ENCODE data around the gene PCNT. TPM values are rescaled to one million over a fixed set of nuclear protein-coding genes. Genes with fewer than 3 reads are reported as not detected.
"Not testable (repeated sequence)": the region's sequence is repeated elsewhere in the genome, so short reads cannot be mapped to it uniquely, and the experiment has no call there.

The PCNT gene
- total and polyA plus RNA-seq, 2 experiments from 2014 or later, result 14.9 to 23.8 TPM

GRCh38 chr21:46442938-46443337 is 119.0 kb downstream of the PCNT start:
- Histone ChIP-seq H3K79me2 (ENCODE audit: insufficient read depth) (no peaks in the 10 kb centered on the region), H3K4me2 (ENCODE audit: unreplicated experiment) (no peak overlapping the region), H4K20me1 (ENCODE audit: insufficient read depth) (no peaks in the 10 kb centered on the region), H3K4me1 (ENCODE audit: insufficient read depth) (no peaks in the 10 kb centered on the region), H3K4me3 (no peak overlapping the region), H3K27ac (no peak overlapping the region), H2AFZ (no peak overlapping the region), H3K9ac (no peak overlapping the region), H3F3A (ENCODE audit: insufficient read depth) (peaks cover 6% of the 10 kb centered on the region; the same call in 1 of the 2 replicates), H3K36me3 (ENCODE audit: low read depth) (peaks cover 24% of the 10 kb centered on the region), H3K9me2 (ENCODE audit: insufficient read depth) (no peaks in the 10 kb centered on the region), H3K27me3 (replicated peaks; ENCODE audit: insufficient read depth) (no peaks in the 10 kb centered on the region), H3K9me3 (ENCODE audit: low read depth) (no peaks in the 10 kb centered on the region)
- in situ Hi-C loops (cut with MboI), result no loop called here
- no peak for DNase-seq
- 88 to 90% methylated on average over 15 of the region's 15 CpGs for WGBS, 2 experiments (ENCODE audit: low coverage in 1 of 2, low lambda C conversion rate in 2 of 2, missing lambda C conversion rate in 2 of 2)
- TF ChIP-seq EZH2 (IDR thresholded peaks at IDR 0.05; ENCODE audit: insufficient read depth, poor library complexity, severe bottlenecking) (no peak), EZH2phosphoT487 (IDR thresholded peaks at IDR 0.05; ENCODE audit: insufficient read depth, low read depth) (no peak)

- Histone ChIP-seq H3K4me2 (ENCODE audit: unreplicated experiment) (no peak overlapping the region), H3K36me3 (ENCODE audit: low read depth) (peaks cover 21% of the 10 kb centered on the region), H3K79me2 (ENCODE audit: insufficient read depth) (no peaks in the 10 kb centered on the region), H3K27me3 (replicated peaks; ENCODE audit: insufficient read depth) (no peaks in the 10 kb centered on the region), H3K4me3 (no peak overlapping the region), H4K20me1 (ENCODE audit: insufficient read depth) (no peaks in the 10 kb centered on the region), H3K9me2 (ENCODE audit: insufficient read depth) (no peaks in the 10 kb centered on the region), H3K9ac (no peak overlapping the region), H2AFZ (no peak overlapping the region), H3K9me3 (ENCODE audit: low read depth) (no peaks in the 10 kb centered on the region), H3K4me1 (ENCODE audit: insufficient read depth) (no peaks in the 10 kb centered on the region), H3F3A (ENCODE audit: insufficient read depth) (peaks cover 6% of the 10 kb centered on the region; the same call in 1 of the 2 replicates), H3K27ac (no peak overlapping the region)
- in situ Hi-C loops (cut with MboI), result no loop called here
- TF ChIP-seq EZH2 (IDR thresholded peaks at IDR 0.05; ENCODE audit: insufficient read depth, poor library complexity, severe bottlenecking) (no peak), EZH2phosphoT487 (IDR thresholded peaks at IDR 0.05; ENCODE audit: insufficient read depth, low read depth) (no peak)
- no peak for DNase-seq
- 69 to 77% methylated on average over 8 of the region's 8 CpGs for WGBS, 2 experiments (ENCODE audit: low coverage in 1 of 2, low lambda C conversion rate in 2 of 2, missing lambda C conversion rate in 2 of 2)
Observed at GRCh38 chr21:46443910-46444309, 120.0 kb downstream of the PCNT start.

GRCh38 chr21:46448108-46448507 is 124.2 kb downstream of the PCNT start:
- no peak overlapping the region for H3K4me3 ChIP-seq
- in situ Hi-C loops (cut with MboI), result no loop called here
- no peak overlapping the region for H3K27ac ChIP-seq
- no peaks in the 10 kb centered on the region for H3K27me3 ChIP-seq (replicated peaks; ENCODE audit: insufficient read depth)
- H3K9ac ChIP-seq, result no peak overlapping the region
- 97 to 100% methylated on average over 5 of the region's 5 CpGs for WGBS, 2 experiments (ENCODE audit: low coverage in 1 of 2, low lambda C conversion rate in 2 of 2, missing lambda C conversion rate in 2 of 2)
- H3K36me3 ChIP-seq (ENCODE audit: low read depth), result peaks cover 10% of the 10 kb centered on the region
- peaks cover 6% of the 10 kb centered on the region; the same call in 1 of the 2 replicates for H3F3A ChIP-seq (ENCODE audit: insufficient read depth)
- H2AFZ ChIP-seq, result no peak overlapping the region
- 0 out of 2 replicates have a peak, but pooled peaks cover 8% of the 10 kb centered on the region for H3K79me2 ChIP-seq (ENCODE audit: insufficient read depth)
- DNase-seq, result no peak
- H3K9me2 ChIP-seq (ENCODE audit: insufficient read depth), result no peaks in the 10 kb centered on the region
- H4K20me1 ChIP-seq (ENCODE audit: insufficient read depth), result no peaks in the 10 kb centered on the region
- no peak overlapping the region for H3K4me2 ChIP-seq (ENCODE audit: unreplicated experiment)
- H3K9me3 ChIP-seq (ENCODE audit: low read depth), result no peaks in the 10 kb centered on the region
- no peak for TF ChIP-seq EZH2 (IDR thresholded peaks at IDR 0.05; ENCODE audit: insufficient read depth, poor library complexity, severe bottlenecking)
- no peak for TF ChIP-seq EZH2phosphoT487 (IDR thresholded peaks at IDR 0.05; ENCODE audit: insufficient read depth, low read depth)
- H3K4me1 ChIP-seq (ENCODE audit: insufficient read depth), result no peaks in the 10 kb centered on the region

GRCh38 chr21:46448855-46449254 is 124.9 kb downstream of the PCNT start:
- H3K9ac ChIP-seq; H3K9me3 ChIP-seq (ENCODE audit: low read depth); in situ Hi-C loops (cut with MboI); H3K9me2 ChIP-seq (ENCODE audit: insufficient read depth); DNase-seq; H3K27me3 ChIP-seq (replicated peaks; ENCODE audit: insufficient read depth); H3K36me3 ChIP-seq (ENCODE audit: low read depth); H3F3A ChIP-seq (ENCODE audit: insufficient read depth); H2AFZ ChIP-seq; H3K27ac ChIP-seq; H3K4me2 ChIP-seq (ENCODE audit: unreplicated experiment); H3K4me1 ChIP-seq (ENCODE audit: insufficient read depth); H3K4me3 ChIP-seq; H4K20me1 ChIP-seq (ENCODE audit: insufficient read depth): not testable (repeated sequence)
- WGBS, 2 experiments (ENCODE audit: low coverage in 1 of 2, low lambda C conversion rate in 2 of 2, missing lambda C conversion rate in 2 of 2), result 92 to 96% methylated on average over 6 of the region's 6 CpGs
- peaks cover 14% of the 10 kb centered on the region; the same call in 1 of the 2 replicates for H3K79me2 ChIP-seq (ENCODE audit: insufficient read depth)

GRCh38 chr21:46452710-46453109 is 128.8 kb downstream of the PCNT start:
- H3F3A ChIP-seq (ENCODE audit: insufficient read depth), result peaks cover 21% of the 10 kb centered on the region
- no peak overlapping the region for H3K27ac ChIP-seq
- no peak overlapping the region for H3K9ac ChIP-seq
- H3K4me1 ChIP-seq (ENCODE audit: insufficient read depth), result peaks cover 25% of the 10 kb centered on the region
- H4K20me1 ChIP-seq (ENCODE audit: insufficient read depth), result no peaks in the 10 kb centered on the region
- in situ Hi-C loops (cut with MboI), result no loop called here
- H3K27me3 ChIP-seq (replicated peaks; ENCODE audit: insufficient read depth), result no peaks in the 10 kb centered on the region
- no peak overlapping the region for H2AFZ ChIP-seq
- DNase-seq, result no peak
- H3K4me3 ChIP-seq, result no peak overlapping the region
- no peaks in the 10 kb centered on the region for H3K9me2 ChIP-seq (ENCODE audit: insufficient read depth)
- H3K4me2 ChIP-seq (ENCODE audit: unreplicated experiment), result no peak overlapping the region
- H3K9me3 ChIP-seq (ENCODE audit: low read depth), result no peaks in the 10 kb centered on the region
- peaks cover 40% of the 10 kb centered on the region for H3K79me2 ChIP-seq (ENCODE audit: insufficient read depth)
- TF ChIP-seq EZH2phosphoT487 (IDR thresholded peaks at IDR 0.05; ENCODE audit: insufficient read depth, low read depth) (no peak), EZH2 (IDR thresholded peaks at IDR 0.05; ENCODE audit: insufficient read depth, poor library complexity, severe bottlenecking) (no peak)
- WGBS, 2 experiments (ENCODE audit: low coverage in 1 of 2, low lambda C conversion rate in 2 of 2, missing lambda C conversion rate in 2 of 2), result 98 to 99% methylated on average over 5 of the region's 5 CpGs
- H3K36me3 ChIP-seq (ENCODE audit: low read depth), result no peaks in the 10 kb centered on the region

Data from GM23248 (cell line).